H4 (cell line): ENCODE results near the gene VWC2L. TPM values are rescaled to one million over a fixed set of nuclear protein-coding genes. Genes with fewer than 3 reads are reported as not detected.
A peak's percentile ranks its signal among the peaks of the same experiment; 100 is the strongest.

Source experiments
- DNase-seq: peaks from one replicate; pipeline ENCODE4 v3.0.0-alpha.2; 2015; ENCODE audit warnings: low spot score
- total RNA-seq: library from RNA; depleted of rRNA; stranded (reverse); fragments of >200 nt; shearing (Covaris generic); gene quantifications from 2 replicates; pipeline ENCODE4 v1.2.3, GENCODE V29; 2014

The VWC2L gene
- total RNA-seq, 1 experiment from 2014 or later, result not detected

- DNase-seq, result no peak
These were observed 180.5 kb downstream of the VWC2L start for GRCh38 chr2:214591366-214591765.

- DNase-seq, result no peak
These were observed 181.2 kb downstream of the VWC2L start for GRCh38 chr2:214592011-214592410.

GRCh38 chr2:214593727-214594126 is 182.9 kb downstream of the VWC2L start:
- peak; percentile 50 for DNase-seq

- DNase-seq, result no peak
These were observed 191.2 kb downstream of the VWC2L start for GRCh38 chr2:214601852-214602633.

- peak; percentile 65 for DNase-seq
These were observed 194.0 kb downstream of the VWC2L start for GRCh38 chr2:214604861-214605260.

- DNase-seq, result no peak
These were observed 196.2 kb downstream of the VWC2L start for GRCh38 chr2:214607051-214607450.

GRCh38 chr2:214611015-214611414 is 200.2 kb downstream of the VWC2L start:
- no peak for DNase-seq

- DNase-seq, result no peak
These were observed 213.4 kb downstream of the VWC2L start for GRCh38 chr2:214624166-214624760.

- no peak for DNase-seq
These were observed 217.2 kb downstream of the VWC2L start for GRCh38 chr2:214628091-214628490.
